ENCODE measurements around the gene NTM.

Gene NTM

GRCh38 chr11:131870305-131870704, 499.9 kb downstream of the NTM start:
- no peaks in the 10 kb centered on the region for H3K79me2 ChIP-seq (ENCODE audit: low read length)
- peaks cover 17% of the 10 kb centered on the region for H3K27me3 ChIP-seq (ENCODE audit: low read depth, low read length)
- no peak overlapping the region for H3K4me2 ChIP-seq (ENCODE audit: low read length)
- H3K4me3 ChIP-seq (ENCODE audit: low read length), result no peak overlapping the region
- no peak overlapping the region for H3K27ac ChIP-seq (ENCODE audit: low read length)
- H3K9me3 ChIP-seq (ENCODE audit: insufficient read depth, low read length), result no peaks in the 10 kb centered on the region
- no peak for TF ChIP-seq EZH2phosphoT487 (IDR thresholded peaks at IDR 0.05; ENCODE audit: low read depth)
- no peak for TF ChIP-seq CTCF (IDR thresholded peaks at IDR 0.05; ENCODE audit: low read depth, low read length)
- H2AFZ ChIP-seq (ENCODE audit: low read depth, low read length), result no peak overlapping the region
- no peaks in the 10 kb centered on the region for H3K36me3 ChIP-seq (replicated peaks; ENCODE audit: low read depth, low read length)
- H3K4me1 ChIP-seq (ENCODE audit: low read length), result no peaks in the 10 kb centered on the region
- no peak overlapping the region for H3K9ac ChIP-seq (ENCODE audit: low read length)
- no peaks in the 10 kb centered on the region for H4K20me1 ChIP-seq (ENCODE audit: insufficient read depth, low read length)

DNA sequence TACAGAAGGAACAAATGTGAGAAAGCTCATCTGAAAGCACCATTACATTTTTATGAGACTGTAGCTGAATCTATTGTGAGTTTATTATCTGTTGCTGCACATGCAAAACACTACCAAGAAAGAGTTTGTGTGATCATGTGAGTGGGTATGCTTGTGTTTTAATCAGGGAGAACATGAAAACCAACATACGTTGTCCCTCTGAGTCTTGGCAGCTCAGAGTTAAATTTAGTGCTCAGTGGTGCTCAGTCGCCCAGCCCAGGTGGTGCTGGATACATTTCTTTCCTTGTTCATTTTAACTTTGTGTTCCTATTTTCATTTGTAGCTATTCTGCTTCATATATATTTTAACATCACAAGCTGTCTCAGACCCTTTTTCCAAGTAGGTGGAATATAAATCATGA, 500.6 kb downstream of the NTM start:
- Histone ChIP-seq H3K9ac (ENCODE audit: low read length) (no peak overlapping the region), H4K20me1 (ENCODE audit: insufficient read depth, low read length) (no peaks in the 10 kb centered on the region), H3K9me3 (ENCODE audit: insufficient read depth, low read length) (no peaks in the 10 kb centered on the region), H3K4me2 (ENCODE audit: low read length) (no peak overlapping the region), H3K27me3 (ENCODE audit: low read depth, low read length) (peaks cover 20% of the 10 kb centered on the region), H3K4me1 (ENCODE audit: low read length) (no peaks in the 10 kb centered on the region), H3K4me3 (ENCODE audit: low read length) (no peak overlapping the region), H3K79me2 (ENCODE audit: low read length) (no peaks in the 10 kb centered on the region), H3K36me3 (replicated peaks; ENCODE audit: low read depth, low read length) (no peaks in the 10 kb centered on the region), H2AFZ (ENCODE audit: low read depth, low read length) (no peak overlapping the region), H3K27ac (ENCODE audit: low read length) (no peak overlapping the region)
- TF ChIP-seq CTCF (IDR thresholded peaks at IDR 0.05; ENCODE audit: low read depth, low read length), result no peak
- no peak for TF ChIP-seq EZH2phosphoT487 (IDR thresholded peaks at IDR 0.05; ENCODE audit: low read depth)

DNA sequence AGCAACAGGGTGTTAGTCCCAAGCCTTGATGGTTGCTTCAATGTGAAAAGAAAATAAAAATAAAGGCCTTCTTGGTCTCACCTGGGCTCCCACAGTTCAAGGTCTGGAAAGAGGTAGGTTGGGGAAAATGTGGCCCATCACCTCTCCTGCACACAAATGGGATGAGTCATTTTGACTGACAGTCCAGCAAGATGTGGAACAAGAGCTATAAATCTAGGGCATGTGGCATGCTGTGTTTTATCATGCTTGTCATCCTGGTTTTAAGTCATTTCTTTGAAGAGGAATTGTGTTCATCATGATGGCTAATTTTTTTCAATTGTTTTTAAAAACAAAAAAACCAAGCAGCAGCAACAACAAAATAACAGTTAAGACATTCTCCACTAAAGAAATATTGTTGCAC, 503.7 kb downstream of the NTM start:
- Histone ChIP-seq H3K79me2 (ENCODE audit: low read length) (no peaks in the 10 kb centered on the region), H3K4me3 (ENCODE audit: low read length) (no peak overlapping the region), H3K4me1 (ENCODE audit: low read length) (no peaks in the 10 kb centered on the region), H2AFZ (ENCODE audit: low read depth, low read length) (no peak overlapping the region), H3K27ac (ENCODE audit: low read length) (no peak overlapping the region), H3K4me2 (ENCODE audit: low read length) (no peak overlapping the region), H3K36me3 (replicated peaks; ENCODE audit: low read depth, low read length) (no peaks in the 10 kb centered on the region), H3K9ac (ENCODE audit: low read length) (no peak overlapping the region), H3K27me3 (ENCODE audit: low read depth, low read length) (peaks cover 20% of the 10 kb centered on the region), H3K9me3 (ENCODE audit: insufficient read depth, low read length) (no peaks in the 10 kb centered on the region), H4K20me1 (ENCODE audit: insufficient read depth, low read length) (no peaks in the 10 kb centered on the region)
- TF ChIP-seq CTCF (IDR thresholded peaks at IDR 0.05; ENCODE audit: low read depth, low read length), result no peak
- TF ChIP-seq EZH2phosphoT487 (IDR thresholded peaks at IDR 0.05; ENCODE audit: low read depth), result no peak

DNA sequence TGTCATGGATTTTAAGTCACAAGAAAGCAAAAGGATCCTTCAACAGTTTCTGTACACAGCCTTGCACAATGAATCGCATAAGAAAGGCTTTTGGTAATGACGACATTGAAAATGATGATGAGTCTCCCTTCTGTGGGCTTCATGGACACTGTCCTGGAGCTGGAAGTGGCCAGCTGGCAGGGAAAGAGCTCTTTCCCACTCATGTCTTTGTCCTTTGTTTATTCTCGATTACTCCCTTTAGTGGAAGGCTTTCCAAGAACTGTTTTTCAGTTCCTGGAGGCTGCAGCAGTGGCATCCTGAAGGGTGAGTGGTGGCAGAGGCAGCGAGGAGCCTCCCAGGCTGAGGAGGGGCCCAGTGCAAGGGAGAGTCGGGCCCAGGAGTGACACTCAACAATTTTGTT, 505.2 kb downstream of the NTM start:
- no peaks in the 10 kb centered on the region for H4K20me1 ChIP-seq (ENCODE audit: insufficient read depth, low read length)
- H3K4me3 ChIP-seq (ENCODE audit: low read length), result no peak overlapping the region
- H3K9me3 ChIP-seq (ENCODE audit: insufficient read depth, low read length), result no peaks in the 10 kb centered on the region
- H2AFZ ChIP-seq (ENCODE audit: low read depth, low read length), result no peak overlapping the region
- H3K4me2 ChIP-seq (ENCODE audit: low read length), result no peak overlapping the region
- H3K79me2 ChIP-seq (ENCODE audit: low read length), result no peaks in the 10 kb centered on the region
- H3K9ac ChIP-seq (ENCODE audit: low read length), result no peak overlapping the region
- H3K27ac ChIP-seq (ENCODE audit: low read length), result no peak overlapping the region
- H3K27me3 ChIP-seq (ENCODE audit: low read depth, low read length), result peaks cover 19% of the 10 kb centered on the region
- no peaks in the 10 kb centered on the region for H3K36me3 ChIP-seq (replicated peaks; ENCODE audit: low read depth, low read length)
- H3K4me1 ChIP-seq (ENCODE audit: low read length), result no peaks in the 10 kb centered on the region
- TF ChIP-seq CTCF (IDR thresholded peaks at IDR 0.05; ENCODE audit: low read depth, low read length), result no peak
- TF ChIP-seq EZH2phosphoT487 (IDR thresholded peaks at IDR 0.05; ENCODE audit: low read depth), result no peak

All from OCI-LY3 (cell line).